HG03135 (cell line): ENCODE data around the gene UGDH.

Source experiments
- ATAC-seq: cut with Tn5 transposase; IDR thresholded peaks from one replicate; pipeline ENCODE4 v1.9.1; 2021; ENCODE audit warnings: mild to moderate bottlenecking, moderate library complexity; ENCODE audit not compliant: unreplicated experiment

Gene UGDH

GRCh38 chr4:39456946-39457763 is 70.1 kb downstream of the UGDH start:
- ATAC-seq: no peak

- ATAC-seq: no peak
Observed at GRCh38 chr4:39455486-39455885, 71.8 kb downstream of the UGDH start.

DNA sequence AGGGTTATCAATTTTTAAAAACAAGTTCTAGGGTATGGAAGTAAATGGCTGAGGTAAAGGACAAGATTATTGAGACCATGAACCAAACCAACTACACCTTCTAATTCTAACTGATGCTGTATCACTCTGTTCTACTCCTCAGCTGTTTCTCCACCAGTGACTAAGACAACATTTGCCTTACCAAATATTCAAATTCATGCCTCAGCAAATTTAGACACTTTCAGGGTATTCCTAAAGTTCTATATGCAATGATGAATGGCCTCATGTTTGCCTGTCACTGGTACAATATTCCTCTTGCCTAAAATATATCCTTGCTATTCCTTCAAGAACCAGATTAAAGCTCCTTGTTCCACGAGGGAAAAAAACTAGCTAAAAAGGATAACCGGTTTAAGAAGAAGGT is 73.5 kb downstream of the UGDH start:
- no peak for ATAC-seq

GRCh38 chr4:39452860-39453587 is 74.2 kb downstream of the UGDH start:
- no peak for ATAC-seq

- ATAC-seq: no peak
Observed at GRCh38 chr4:39452153-39452859, 74.9 kb downstream of the UGDH start.

DNA sequence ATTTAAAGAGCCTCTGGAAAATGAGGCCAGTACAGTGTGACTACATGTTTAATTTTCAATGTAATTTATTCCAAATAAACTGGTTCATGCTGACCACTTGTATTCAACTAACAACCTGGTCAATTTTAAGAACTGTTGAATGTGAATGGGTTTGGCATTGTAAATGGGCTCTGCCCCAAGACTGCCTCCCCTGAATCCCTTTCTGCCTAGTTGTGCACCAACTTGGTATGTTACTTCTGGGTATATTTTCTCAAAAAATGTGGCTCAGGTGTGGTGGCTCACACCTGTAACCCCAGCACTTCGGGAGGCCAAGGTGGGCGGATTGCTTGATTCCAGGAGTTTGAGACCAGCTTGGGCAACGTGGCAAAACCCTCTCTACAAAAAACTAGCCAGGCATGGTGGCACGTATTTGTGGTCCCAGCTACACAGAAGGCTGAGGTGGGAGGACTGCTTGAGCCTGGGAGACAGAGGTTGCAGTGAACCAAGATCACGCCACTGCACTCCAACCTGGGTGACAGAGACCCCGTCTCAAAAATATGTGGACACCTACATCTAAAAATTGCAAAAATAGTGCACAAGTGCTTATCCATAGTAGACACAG is 75.7 kb downstream of the UGDH start:
- no peak for ATAC-seq

- ATAC-seq: no peak
Observed at GRCh38 chr4:39450618-39451017, 76.6 kb downstream of the UGDH start.
